ENCODE data around the gene GDPGP1.
A peak's percentile ranks its signal among the peaks of the same experiment; 100 is the strongest.
"Not testable (repeated sequence)": the region's sequence is repeated elsewhere in the genome, so short reads cannot be mapped to it uniquely, and the experiment has no call there.

GDPGP1 gene

GRCh38 chr15:90265271-90266060 is 31.5 kb downstream of the GDPGP1 start, which contains the start of gene NGRN:
Gene NGRN, plus strand, starts transcription at chr15:90265672. Its CDS starts 41 bp downstream, at chr15:90265713.
- Histone ChIP-seq H3K27ac (ENCODE audit: low read depth, low read length) (peak within 1 kb of the TSS; percentile 95), H3K4me1 (ENCODE audit: control insufficient read depth, insufficient read depth, low read length) (peaks cover 22% of the 10 kb centered on the region)

DNA sequence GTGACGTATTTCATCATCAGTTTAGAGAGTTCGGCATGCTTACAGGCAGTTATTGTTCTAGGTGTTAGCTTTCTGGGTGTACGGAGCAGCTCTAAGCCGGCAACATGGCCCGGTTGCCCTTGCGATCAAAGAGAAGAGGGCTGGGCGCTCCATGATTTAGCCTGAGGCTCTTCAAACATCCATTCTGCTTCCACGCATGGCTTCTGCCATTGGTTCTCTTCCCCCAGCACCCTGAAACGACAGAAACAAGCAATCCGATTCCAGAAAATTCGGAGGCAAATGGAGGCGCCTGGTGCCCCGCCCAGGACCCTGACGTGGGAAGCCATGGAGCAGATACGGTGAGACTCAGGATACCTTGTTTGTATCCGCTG is 32.0 kb downstream of the GDPGP1 start:
- Histone ChIP-seq H3K27me3 (ENCODE audit: control insufficient read depth, insufficient read depth, low read length) (no peaks in the 10 kb centered on the region), H3K27ac (ENCODE audit: low read depth, low read length) (peak overlapping the region; percentile 95), H3K4me3 (ENCODE audit: low read depth, low read length) (peak overlapping the region; percentile 97), H3K9ac (ENCODE audit: low read depth, low read length) (peak overlapping the region; percentile 81), H3K36me3 (ENCODE audit: control insufficient read depth, insufficient read depth, low read length) (peaks cover 34% of the 10 kb centered on the region), H3K9me3 (ENCODE audit: control insufficient read depth, insufficient read depth, low read length) (no peaks in the 10 kb centered on the region), H3K4me1 (ENCODE audit: control insufficient read depth, insufficient read depth, low read length) (peaks cover 22% of the 10 kb centered on the region)

More at GRCh38 chr15:90265271-90266060, 31.5 kb downstream of the GDPGP1 start, which contains the start of gene NGRN:
- H3K9me3 ChIP-seq (ENCODE audit: control insufficient read depth, insufficient read depth, low read length), result no peaks in the 10 kb centered on the region
- H3K27me3 ChIP-seq (ENCODE audit: control insufficient read depth, insufficient read depth, low read length), result no peaks in the 10 kb centered on the region
- peak within 1 kb of the TSS; percentile 97 for H3K4me3 ChIP-seq (ENCODE audit: low read depth, low read length)
- peak within 1 kb of the TSS; percentile 81 for H3K9ac ChIP-seq (ENCODE audit: low read depth, low read length)
- H3K36me3 ChIP-seq (ENCODE audit: control insufficient read depth, insufficient read depth, low read length), result peaks cover 28% of the 10 kb centered on the region

DNA sequence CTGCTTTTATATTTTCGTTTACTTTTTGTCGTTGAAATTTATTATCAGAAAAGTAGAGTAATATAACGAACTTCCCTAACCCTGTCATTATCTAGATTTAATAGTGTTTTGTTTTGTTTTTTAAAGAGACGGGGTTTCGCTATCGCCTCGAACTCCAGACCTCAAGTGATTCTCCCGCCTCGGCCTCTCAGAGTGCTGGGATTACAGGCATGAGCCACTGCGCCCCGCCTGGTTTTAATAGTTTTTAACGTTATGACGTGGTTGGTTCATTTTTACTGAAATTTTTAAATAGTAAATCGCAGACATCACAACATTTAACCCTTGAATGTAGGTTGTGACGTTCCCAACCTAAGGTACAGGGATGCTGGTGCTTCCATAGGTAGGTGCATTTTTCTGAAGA is 32.5 kb downstream of the GDPGP1 start:
- Histone ChIP-seq H3K9me3 (ENCODE audit: control insufficient read depth, insufficient read depth, low read length) (no peaks in the 10 kb centered on the region), H3K27ac (ENCODE audit: low read depth, low read length) (peak overlapping the region; percentile 95), H3K4me1 (ENCODE audit: control insufficient read depth, insufficient read depth, low read length) (peaks cover 22% of the 10 kb centered on the region), H3K27me3 (ENCODE audit: control insufficient read depth, insufficient read depth, low read length) (no peaks in the 10 kb centered on the region), H3K36me3 (ENCODE audit: control insufficient read depth, insufficient read depth, low read length) (peaks cover 38% of the 10 kb centered on the region), H3K9ac (ENCODE audit: low read depth, low read length) (peak overlapping the region; percentile 81), H3K4me3 (ENCODE audit: low read depth, low read length) (peak overlapping the region; percentile 97)

DNA sequence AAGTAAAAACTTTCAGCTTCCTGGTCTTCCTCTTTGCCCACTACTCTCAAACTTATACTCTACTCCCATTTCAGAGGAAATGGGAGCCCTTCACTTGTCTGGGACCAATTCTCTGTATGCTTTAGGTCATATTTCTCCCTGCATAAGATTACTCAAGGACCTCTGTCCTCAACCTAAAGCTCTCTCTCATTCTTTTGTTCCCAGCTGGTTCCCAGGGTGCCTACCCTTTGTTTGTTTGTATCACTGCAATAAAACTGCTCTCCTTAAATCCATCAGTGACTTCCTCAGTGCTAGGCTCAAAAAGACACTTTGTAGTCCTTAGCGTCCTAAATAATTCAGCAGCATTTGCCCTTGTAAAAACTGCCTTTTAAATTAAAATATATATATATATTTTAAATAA is 34.4 kb downstream of the GDPGP1 start:
- Histone ChIP-seq H3K36me3 (ENCODE audit: control insufficient read depth, insufficient read depth, low read length) (peaks cover 56% of the 10 kb centered on the region), H3K4me3 (ENCODE audit: low read depth, low read length) (peak overlapping the region; percentile 14; the same call in 1 of the 2 replicates), H3K27ac (ENCODE audit: low read depth, low read length) (no peak overlapping the region), H3K9me3 (ENCODE audit: control insufficient read depth, insufficient read depth, low read length) (no peaks in the 10 kb centered on the region), H3K9ac (ENCODE audit: low read depth, low read length) (no peak overlapping the region), H3K27me3 (ENCODE audit: control insufficient read depth, insufficient read depth, low read length) (no peaks in the 10 kb centered on the region), H3K4me1 (ENCODE audit: control insufficient read depth, insufficient read depth, low read length) (peaks cover 22% of the 10 kb centered on the region)

DNA sequence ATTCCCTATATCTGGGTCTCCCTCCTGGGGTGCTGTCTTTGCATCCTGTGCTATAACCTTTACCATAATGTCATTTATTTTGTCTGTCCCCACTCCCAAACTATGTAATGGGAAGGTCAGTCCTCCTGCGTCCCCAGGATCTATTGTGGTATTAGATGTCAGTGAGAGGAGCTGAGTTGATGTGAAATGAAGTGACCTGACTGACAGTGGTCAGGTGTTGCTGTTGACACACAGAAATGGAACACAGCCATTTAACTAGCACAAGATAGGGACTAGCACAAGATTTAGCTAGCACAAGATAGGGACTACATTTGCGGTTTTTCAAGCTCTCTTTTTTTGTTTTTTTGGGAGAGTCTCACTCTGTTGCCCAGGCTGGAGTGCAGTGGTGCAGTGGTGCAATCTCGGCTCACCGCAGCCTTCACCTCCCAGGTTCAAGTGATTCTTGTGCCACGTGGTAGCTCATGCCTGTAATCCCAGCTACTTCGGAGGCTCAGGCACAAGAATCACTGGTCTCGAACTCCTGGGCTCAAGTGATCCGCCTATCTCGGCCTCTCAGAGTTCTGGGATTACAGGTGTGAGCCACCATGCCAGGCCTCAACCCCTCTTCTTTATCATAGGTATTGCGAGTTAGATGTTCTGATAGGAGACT is 36.6 kb downstream of the GDPGP1 start:
- peaks cover 18% of the 10 kb centered on the region for H3K4me1 ChIP-seq (ENCODE audit: control insufficient read depth, insufficient read depth, low read length)
- H3K36me3 ChIP-seq (ENCODE audit: control insufficient read depth, insufficient read depth, low read length), result peaks cover 60% of the 10 kb centered on the region
- no peaks in the 10 kb centered on the region for H3K9me3 ChIP-seq (ENCODE audit: control insufficient read depth, insufficient read depth, low read length)
- no peak overlapping the region for H3K9ac ChIP-seq (ENCODE audit: low read depth, low read length)
- H3K4me3 ChIP-seq (ENCODE audit: low read depth, low read length), result no peak overlapping the region
- no peak overlapping the region for H3K27ac ChIP-seq (ENCODE audit: low read depth, low read length)
- no peaks in the 10 kb centered on the region for H3K27me3 ChIP-seq (ENCODE audit: control insufficient read depth, insufficient read depth, low read length)

DNA sequence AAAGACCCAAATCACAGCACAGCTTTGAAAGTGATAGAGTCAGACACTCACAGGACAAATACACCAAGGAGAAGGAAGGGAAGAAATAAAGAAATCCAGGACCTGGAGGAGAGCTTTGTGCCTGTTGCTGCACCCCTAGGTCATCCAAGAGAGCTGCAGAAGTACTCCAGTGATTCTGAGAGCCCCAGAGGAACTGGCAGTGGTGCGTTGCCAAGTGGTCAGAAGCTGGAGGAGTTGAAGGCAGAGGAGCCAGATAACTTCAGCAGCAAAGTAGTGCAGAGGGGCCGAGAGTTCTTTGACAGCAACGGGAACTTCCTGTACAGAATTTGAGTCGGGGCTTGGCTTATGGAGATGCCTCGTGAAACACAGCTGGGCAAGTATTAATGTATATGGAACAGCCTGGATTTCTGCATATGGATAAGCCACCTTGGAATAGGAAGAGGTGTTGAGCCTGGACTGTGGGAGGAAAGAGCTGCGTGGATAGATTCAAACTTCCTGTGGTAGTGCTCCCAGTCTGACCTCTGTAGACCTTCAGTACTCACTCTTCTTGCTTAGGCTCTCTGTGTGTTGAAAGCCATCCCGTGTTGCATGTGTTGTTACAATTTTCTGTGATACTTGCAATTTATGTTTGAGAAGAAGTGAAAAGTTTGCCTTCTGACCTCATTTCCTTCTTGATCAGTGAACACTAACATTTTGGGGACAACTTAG is 37.6 kb downstream of the GDPGP1 start:
- H3K27ac ChIP-seq (ENCODE audit: low read depth, low read length), result no peak overlapping the region
- peaks cover 59% of the 10 kb centered on the region for H3K36me3 ChIP-seq (ENCODE audit: control insufficient read depth, insufficient read depth, low read length)
- peaks cover 16% of the 10 kb centered on the region for H3K4me1 ChIP-seq (ENCODE audit: control insufficient read depth, insufficient read depth, low read length)
- H3K4me3 ChIP-seq (ENCODE audit: low read depth, low read length), result no peak overlapping the region
- no peaks in the 10 kb centered on the region for H3K27me3 ChIP-seq (ENCODE audit: control insufficient read depth, insufficient read depth, low read length)
- no peak overlapping the region for H3K9ac ChIP-seq (ENCODE audit: low read depth, low read length)
- no peaks in the 10 kb centered on the region for H3K9me3 ChIP-seq (ENCODE audit: control insufficient read depth, insufficient read depth, low read length)

- not testable (repeated sequence) for H3K4me3 ChIP-seq (ENCODE audit: low read depth, low read length); H3K9ac ChIP-seq (ENCODE audit: low read depth, low read length); H3K27me3 ChIP-seq (ENCODE audit: control insufficient read depth, insufficient read depth, low read length); H3K27ac ChIP-seq (ENCODE audit: low read depth, low read length); H3K36me3 ChIP-seq (ENCODE audit: control insufficient read depth, insufficient read depth, low read length); H3K9me3 ChIP-seq (ENCODE audit: control insufficient read depth, insufficient read depth, low read length); H3K4me1 ChIP-seq (ENCODE audit: control insufficient read depth, insufficient read depth, low read length)
Observed at GRCh38 chr15:90278467-90278866, 44.5 kb downstream of the GDPGP1 start.

- H3K4me1 ChIP-seq (ENCODE audit: control insufficient read depth, insufficient read depth, low read length); H3K27ac ChIP-seq (ENCODE audit: low read depth, low read length); H3K36me3 ChIP-seq (ENCODE audit: control insufficient read depth, insufficient read depth, low read length); H3K9ac ChIP-seq (ENCODE audit: low read depth, low read length); H3K27me3 ChIP-seq (ENCODE audit: control insufficient read depth, insufficient read depth, low read length); H3K4me3 ChIP-seq (ENCODE audit: low read depth, low read length); H3K9me3 ChIP-seq (ENCODE audit: control insufficient read depth, insufficient read depth, low read length): not testable (repeated sequence)
Observed at GRCh38 chr15:90280743-90281142, 46.7 kb downstream of the GDPGP1 start.

DNA sequence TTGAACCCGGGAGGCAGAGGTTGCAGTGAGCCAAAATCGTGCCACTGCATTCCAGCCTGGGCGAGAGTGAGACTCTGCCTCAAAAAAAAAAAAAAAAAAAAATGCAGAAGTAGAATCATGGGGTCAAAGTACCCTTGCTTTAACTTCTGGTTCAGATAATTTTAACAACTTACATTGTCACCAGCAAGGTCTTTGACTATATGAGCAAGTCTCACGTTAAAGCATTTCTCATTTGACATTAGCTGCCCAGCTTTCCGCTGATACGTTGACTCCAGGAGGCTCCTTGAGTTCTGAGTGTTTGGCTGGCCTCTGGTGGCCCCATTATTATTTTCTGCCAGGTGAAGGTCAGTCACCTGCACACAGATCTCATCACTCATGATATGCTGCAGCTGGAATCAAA is 47.6 kb downstream of the GDPGP1 start:
- H3K9ac ChIP-seq (ENCODE audit: low read depth, low read length); H3K4me1 ChIP-seq (ENCODE audit: control insufficient read depth, insufficient read depth, low read length); H3K36me3 ChIP-seq (ENCODE audit: control insufficient read depth, insufficient read depth, low read length); H3K9me3 ChIP-seq (ENCODE audit: control insufficient read depth, insufficient read depth, low read length); H3K4me3 ChIP-seq (ENCODE audit: low read depth, low read length); H3K27me3 ChIP-seq (ENCODE audit: control insufficient read depth, insufficient read depth, low read length); H3K27ac ChIP-seq (ENCODE audit: low read depth, low read length): not testable (repeated sequence)

- Histone ChIP-seq H3K9ac (ENCODE audit: low read depth, low read length) (no peak overlapping the region), H3K9me3 (ENCODE audit: control insufficient read depth, insufficient read depth, low read length) (no peaks in the 10 kb centered on the region), H3K27me3 (ENCODE audit: control insufficient read depth, insufficient read depth, low read length) (no peaks in the 10 kb centered on the region), H3K4me1 (ENCODE audit: control insufficient read depth, insufficient read depth, low read length) (peaks cover 8% of the 10 kb centered on the region; the same call in 1 of the 2 replicates), H3K4me3 (ENCODE audit: low read depth, low read length) (no peak overlapping the region), H3K27ac (ENCODE audit: low read depth, low read length) (no peak overlapping the region), H3K36me3 (ENCODE audit: control insufficient read depth, insufficient read depth, low read length) (no peaks in the 10 kb centered on the region)
Observed at GRCh38 chr15:90286678-90287077, 52.7 kb downstream of the GDPGP1 start.

- peak overlapping the region; percentile 42 for H3K27ac ChIP-seq (ENCODE audit: low read depth, low read length)
- no peaks in the 10 kb centered on the region for H3K9me3 ChIP-seq (ENCODE audit: control insufficient read depth, insufficient read depth, low read length)
- no peak overlapping the region for H3K9ac ChIP-seq (ENCODE audit: low read depth, low read length)
- H3K27me3 ChIP-seq (ENCODE audit: control insufficient read depth, insufficient read depth, low read length), result no peaks in the 10 kb centered on the region
- H3K4me1 ChIP-seq (ENCODE audit: control insufficient read depth, insufficient read depth, low read length), result peaks cover 8% of the 10 kb centered on the region; the same call in 1 of the 2 replicates
- H3K4me3 ChIP-seq (ENCODE audit: low read depth, low read length), result no peak overlapping the region
- H3K36me3 ChIP-seq (ENCODE audit: control insufficient read depth, insufficient read depth, low read length), result no peaks in the 10 kb centered on the region
Observed at GRCh38 chr15:90287101-90287500, 53.1 kb downstream of the GDPGP1 start.

Measured in HUES48 (cell line).